CD4-positive, alpha-beta T cell treated with Interleukin-4 for 1 hour (primary cell): ENCODE data around the gene PARD3.
"Not testable (repeated sequence)": the region's sequence is repeated elsewhere in the genome, so short reads cannot be mapped to it uniquely, and the experiment has no call there.

Source experiments
- DNase-seq, 2 donors: peaks; one replicate each; pipeline ENCODE4 v3.0.0-alpha.2; 2020 to 2022

The PARD3 gene

DNA sequence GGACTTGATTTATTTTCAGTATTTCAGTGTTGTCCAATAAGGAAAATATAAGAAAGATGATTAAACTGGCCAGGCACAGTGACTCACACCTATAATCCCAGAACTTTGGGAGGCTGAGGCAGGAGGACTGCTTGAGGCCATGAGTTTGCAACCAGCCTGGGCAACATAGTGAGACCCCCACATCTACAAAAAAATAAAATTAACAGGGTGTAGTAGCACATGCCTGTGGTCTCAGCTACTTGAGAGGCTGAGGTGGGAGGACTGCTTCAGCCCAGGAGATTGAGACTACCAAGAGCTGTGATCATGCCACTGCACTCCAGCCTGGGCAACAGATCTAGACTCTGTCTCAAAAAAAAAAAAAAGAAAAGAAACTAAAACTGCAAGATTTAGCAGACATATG lies 138.0 kb downstream of the PARD3 start:
- DNase-seq, result no peak

DNA sequence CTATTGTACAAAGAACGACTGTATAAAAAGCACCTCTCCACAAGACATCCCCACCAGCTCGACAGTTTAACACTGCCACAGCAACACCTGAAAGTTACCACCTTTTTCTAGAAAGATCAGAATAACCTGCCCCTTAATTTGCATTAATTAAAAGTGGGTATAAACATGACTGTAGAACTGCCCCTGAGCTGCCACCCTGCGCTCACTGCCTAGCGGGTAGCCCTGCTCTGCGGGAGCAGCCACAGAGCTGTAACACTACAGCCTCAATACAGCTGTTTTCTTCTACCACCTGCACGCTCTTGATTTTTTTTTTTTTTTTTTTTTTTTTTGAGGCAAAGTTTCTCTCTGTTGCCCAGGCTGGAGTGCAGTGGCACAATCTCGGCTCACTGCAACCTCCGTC lies 140.9 kb downstream of the PARD3 start:
- no peak for DNase-seq

GRCh38 chr10:34670081-34670480 lies 145.0 kb downstream of the PARD3 start:
- no peak for DNase-seq

DNA sequence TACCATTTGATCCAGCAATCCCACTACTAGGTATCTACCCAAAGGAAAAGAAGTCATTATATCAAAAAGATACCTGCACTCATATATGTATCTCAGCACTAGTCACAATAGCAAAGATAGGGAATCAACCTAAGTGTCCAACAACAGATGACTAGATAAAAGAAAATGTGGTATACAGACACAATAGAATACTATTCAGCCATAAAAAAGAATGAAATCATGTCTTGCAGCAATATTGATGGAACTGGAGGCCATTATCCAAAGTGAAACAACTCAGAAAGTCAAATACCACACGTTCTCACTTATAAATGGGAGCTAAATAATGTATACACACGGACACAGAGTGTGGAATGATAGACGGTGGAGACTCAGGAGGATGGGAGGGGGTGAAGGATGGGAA lies 146.0 kb downstream of the PARD3 start:
- DNase-seq, result no peak

- no peak for DNase-seq
Observed at GRCh38 chr10:34667177-34667576, 147.9 kb downstream of the PARD3 start.

DNA sequence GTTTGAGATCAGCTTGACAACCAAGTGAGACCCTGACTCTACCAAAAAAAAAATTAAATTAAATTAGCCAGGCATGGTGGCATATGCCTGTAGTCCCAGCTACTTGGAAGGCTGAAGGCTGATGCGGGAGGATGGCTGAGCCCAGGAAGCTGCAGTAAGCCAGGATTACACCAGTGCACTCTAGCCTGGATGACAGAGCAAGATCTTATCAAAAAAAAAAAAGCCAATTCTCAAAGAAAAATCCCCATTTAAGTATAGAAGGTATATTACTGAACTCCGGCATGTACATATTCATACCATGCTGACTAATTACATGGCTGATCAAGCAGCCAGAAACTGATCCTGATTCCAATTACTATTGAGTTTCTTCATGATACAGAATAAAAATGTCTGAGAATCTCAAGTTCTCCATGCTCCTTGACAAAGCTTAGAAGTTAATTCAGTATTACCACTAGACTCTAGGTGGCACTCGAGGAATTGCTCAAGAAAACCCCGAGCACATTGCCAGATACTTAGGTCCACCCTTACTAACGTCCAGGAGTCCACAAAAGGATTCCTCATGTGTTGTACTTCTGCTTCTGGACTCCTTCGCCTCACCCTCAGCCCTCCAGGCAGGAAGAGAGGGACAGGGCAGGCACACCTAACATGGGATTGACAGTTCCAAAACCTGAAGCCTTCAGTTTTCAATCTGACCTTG lies 148.9 kb downstream of the PARD3 start:
- DNase-seq, result no peak

DNA sequence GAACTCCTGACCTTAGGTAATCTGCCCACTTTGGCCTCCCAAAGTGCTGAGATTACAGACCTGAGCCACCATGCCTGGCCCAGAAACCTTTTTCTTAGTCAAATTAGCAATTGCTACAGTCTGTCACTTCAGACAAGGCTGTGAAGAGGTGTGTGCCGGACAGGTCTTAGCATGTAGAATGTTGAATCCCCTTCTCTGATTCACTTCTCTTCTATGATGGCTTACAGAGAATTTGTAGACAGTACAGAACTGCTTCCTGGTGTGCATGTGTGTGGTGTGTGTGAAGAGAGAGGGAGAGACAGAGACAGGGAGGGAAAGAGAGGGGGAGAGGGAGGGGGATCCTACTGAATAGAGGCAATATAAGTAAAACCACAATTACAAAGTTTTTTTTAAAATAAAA lies 150.4 kb downstream of the PARD3 start:
- DNase-seq, result no peak

GRCh38 chr10:34661580-34661979 lies 153.5 kb downstream of the PARD3 start:
- DNase-seq, result no peak

DNA sequence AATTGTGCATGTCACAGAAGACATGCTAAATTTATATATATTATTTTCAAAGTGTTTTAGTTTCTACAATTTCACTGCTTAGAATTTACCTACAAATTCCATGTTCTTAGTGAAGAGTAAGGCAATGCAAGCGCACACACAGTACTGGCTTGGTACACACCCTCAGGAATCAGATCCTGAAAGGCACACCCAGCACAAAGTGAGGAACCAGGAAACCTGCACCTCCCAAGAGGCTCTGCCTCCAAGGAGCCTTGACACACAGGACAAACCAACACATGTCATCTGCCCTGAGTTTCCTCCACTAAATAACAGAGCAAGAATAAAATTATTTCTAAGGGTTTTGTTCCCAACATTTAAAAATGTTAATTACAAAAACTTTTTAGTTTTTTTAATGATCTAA lies 156.2 kb downstream of the PARD3 start:
- DNase-seq, result no peak

GRCh38 chr10:34656661-34657060 lies 158.4 kb downstream of the PARD3 start:
- no peak for DNase-seq

DNA sequence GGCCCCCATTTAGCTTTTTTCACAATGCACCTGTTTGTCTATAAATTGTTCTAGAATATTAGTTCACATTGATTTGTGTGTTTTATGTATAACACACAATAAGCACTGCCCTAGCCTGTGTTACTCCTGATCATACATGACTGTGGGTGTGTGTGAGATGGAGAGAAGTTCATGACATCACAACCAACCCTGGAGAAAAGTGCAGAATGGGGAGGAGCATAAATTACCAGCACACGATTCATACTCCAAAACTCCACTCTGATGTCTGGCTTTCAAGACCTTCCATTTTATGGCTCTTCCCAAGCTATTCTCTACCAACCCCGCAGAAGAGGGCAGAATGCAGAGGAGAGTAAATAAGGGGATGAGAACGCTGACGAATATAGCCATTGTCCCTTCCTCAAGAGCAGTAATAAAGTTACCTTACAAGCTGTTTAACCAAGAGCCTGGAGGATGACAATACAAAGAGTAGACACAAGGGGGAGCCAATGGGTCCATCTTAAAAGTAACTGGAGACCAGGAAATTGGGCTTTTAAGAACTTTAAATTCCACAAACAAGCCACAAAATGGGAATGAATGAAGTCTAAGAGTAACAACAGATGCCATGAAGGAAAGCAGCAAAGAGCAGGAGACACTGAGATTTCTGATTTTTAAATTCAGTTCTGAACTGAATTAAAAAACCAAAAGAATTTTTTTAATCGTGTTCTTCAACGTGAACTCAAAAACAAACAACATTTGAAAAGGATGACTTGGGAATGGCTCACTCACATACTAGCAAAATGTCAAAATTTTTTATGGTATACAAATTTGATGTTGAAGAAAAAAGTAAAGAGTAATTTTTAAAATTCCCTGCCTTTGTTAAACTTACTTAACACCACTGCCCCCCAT lies 159.6 kb downstream of the PARD3 start:
- DNase-seq, result peak in 1 of 2 donors; percentile 16

- DNase-seq, result no peak
Observed at GRCh38 chr10:34654211-34654610, 160.9 kb downstream of the PARD3 start.

DNA sequence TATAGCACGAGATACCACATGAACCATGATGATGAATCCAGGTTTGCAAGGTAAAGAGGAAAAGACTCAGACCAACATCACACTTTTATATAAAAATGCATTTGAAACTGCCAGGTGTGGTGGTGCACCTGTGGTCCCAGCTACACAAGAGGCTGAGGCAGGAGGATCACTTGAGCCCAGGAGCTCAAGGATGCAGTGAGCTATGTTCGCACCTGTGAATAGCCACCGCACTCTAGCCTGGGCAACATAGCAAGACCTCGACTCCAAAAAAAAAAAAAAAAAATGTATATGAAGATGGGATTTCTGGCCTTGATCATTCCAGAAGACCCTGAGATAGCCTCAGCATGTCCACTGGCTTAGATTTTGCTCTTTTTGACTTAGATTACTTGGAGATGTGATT lies 161.6 kb downstream of the PARD3 start:
- no peak for DNase-seq

GRCh38 chr10:34651416-34652195 lies 163.5 kb downstream of the PARD3 start:
- no peak for DNase-seq

DNA sequence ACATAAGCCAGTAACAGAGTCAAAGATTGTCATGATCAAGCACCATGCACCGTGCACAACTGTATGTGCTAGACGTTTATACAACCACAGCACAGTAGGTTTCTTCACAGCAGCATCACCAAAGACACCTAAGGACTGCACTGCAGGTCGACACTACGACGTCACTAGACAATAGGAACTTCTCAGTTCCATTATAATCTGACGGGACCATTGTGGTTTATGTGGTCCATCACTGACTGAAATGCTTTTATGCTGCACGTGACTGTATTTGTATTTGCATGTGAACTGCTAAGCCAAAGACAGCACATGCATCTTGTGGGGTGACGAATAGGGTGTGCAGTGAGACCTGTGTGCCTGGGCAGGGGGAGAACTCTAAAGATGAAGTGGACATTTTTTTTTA lies 164.9 kb downstream of the PARD3 start:
- DNase-seq, result no peak

DNA sequence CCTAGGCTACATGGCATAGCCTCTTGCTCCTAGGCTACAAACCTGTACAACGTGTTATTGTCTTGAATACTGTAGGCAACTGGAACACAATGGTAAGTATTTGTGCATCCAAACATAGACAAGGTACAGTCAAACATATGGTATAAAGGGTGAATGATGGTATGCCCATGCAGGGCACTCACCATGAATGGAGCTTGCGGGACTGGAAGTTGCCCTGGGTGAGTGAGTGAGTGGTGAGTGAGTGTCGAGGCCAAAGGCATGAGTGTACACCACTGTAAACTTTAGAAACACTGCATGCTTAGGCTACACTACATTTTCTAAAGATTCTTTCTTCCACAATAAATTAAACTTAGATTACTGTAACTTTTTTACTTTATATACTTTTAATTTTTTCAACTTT lies 165.7 kb downstream of the PARD3 start:
- DNase-seq, result no peak

GRCh38 chr10:34648919-34649318 lies 166.2 kb downstream of the PARD3 start:
- no peak for DNase-seq

DNA sequence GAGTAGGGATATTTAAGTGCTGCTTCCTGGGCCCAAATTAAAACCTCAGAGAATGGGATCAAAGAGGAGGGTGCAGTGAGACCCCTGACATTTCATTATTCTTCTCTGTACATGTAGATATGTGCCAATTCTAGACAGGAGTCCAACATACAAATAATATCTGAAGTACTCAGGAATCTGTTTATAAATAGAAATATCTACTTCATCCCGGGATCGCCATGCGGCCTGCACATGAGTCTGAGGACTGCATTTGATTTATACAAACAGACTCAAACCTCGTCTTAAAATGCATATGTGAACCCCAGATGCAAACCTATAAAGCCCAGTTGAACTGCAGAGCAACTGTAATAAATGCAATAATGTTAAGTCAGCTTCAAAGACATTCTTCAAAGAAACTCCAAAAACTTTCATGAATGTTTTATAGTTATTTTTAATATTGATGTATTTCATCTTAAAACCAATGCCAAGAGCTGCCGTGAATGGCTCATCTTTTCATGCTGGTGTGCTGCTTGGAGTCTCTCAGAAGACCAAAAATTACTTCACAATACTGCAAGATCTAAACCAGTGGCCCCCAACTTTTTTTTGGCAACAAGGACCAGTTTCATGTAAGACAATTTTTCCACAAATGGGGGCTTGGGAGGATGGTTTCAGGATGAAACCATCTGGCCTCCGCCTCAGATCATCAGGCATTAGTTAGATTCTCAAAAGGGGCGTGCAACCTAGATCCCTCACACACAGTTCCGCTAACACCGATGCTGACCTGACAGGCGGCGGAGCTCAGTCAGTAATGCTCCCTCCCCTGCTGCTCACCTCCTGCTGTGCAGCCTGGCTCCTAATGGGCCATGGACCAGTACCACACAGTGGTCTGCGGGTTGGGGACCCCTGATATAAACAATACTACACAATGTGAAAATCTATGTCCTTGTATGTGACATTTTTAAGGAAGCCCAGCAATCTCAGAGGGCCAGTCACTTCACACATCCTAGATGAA lies 166.9 kb downstream of the PARD3 start:
- DNase-seq, result no peak

- DNase-seq, result no peak
Observed at GRCh38 chr10:34647160-34647559, 167.9 kb downstream of the PARD3 start.

DNA sequence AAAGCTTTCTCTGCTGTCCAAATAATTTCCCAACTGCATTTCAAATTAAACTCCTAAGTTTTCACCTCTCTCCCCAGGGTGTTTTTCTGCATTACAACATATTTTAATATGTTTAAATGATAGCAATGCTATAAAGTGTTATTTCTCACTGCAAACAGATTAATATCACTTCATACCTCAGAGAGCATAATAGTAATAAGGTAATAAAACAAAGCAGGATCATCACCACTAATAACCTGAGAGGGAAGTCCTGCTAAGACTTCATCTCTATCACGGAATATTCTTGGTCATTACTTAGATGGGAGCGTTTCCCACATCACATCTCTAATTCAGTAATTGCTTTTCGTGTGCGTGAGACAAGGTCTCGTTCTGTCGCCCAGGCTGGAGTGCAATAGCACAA lies 168.8 kb downstream of the PARD3 start:
- no peak for DNase-seq

DNA sequence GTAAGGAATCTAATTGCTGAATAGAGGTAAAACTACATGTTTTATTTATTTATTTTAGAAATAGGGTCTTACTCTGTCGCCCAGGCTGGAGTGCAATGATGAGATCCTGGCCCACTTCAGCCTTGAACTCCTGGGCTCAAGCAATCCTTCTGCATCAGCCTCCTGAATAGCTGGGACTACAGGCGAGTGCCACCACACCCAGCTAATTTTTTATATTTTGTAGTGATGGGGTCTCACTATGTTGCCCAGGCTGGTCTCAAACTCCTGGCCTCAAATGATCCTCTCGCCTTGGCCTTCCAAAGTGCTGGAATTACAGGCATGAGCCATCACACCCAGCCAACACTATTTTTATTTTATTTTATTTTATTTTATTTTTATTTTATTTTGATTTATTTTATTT lies 170.3 kb downstream of the PARD3 start:
- not testable (repeated sequence) for DNase-seq

DNA sequence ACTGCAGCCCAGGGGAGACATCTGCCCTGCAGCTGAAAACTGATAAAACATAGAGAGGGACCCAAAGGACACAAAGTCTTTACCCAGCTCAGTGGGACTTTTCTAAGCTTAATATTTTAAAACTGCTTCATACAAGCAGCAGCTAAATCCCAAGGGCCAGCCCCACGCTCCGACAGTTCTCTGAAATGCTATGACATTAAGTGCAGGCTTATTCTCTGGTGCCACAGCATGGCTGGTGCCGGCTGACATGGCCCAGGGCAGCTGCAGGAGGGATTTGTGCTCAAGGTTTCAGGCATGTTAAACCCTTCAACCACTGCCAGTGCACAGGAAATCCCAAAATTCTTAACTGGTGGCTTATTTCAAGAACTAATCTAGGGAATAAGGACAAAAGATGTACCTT lies 170.9 kb downstream of the PARD3 start:
- no peak for DNase-seq
